ENCODE measurements around the gene DGKD.

GRCh38 chr2:233479616-233480489 is 125.6 kb downstream of the DGKD start:
- TF ChIP-seq CTCF (IDR thresholded peaks at IDR 0.05 in 8 of 11, conservative IDR thresholded peaks at IDR 0.05 in 3 of 11) (no peak), POLR2A (IDR thresholded peaks at IDR 0.05) (no peak)

All from spleen (tissue), 7 donors.